Epithelial cell of proximal tubule (primary cell): ENCODE measurements around the gene CX3CL1. TPM values are rescaled to one million over a fixed set of nuclear protein-coding genes. Genes with fewer than 3 reads are reported as not detected.

Experiments
- DNase-seq: peaks from one replicate; pipeline ENCODE4 v3.0.0-alpha.2; 2011; ENCODE audit warnings: low read depth
- H3K4me3 ChIP-seq: 2 replicates; pipeline ENCODE4 v1.5.1; 2011; ENCODE audit warnings: low read depth, mild to moderate bottlenecking, low read length
- total RNA-seq: library from RNA; depleted of rRNA; stranded (reverse); fragments of >200 nt; gene quantifications from 2 replicates; pipeline ENCODE4 v1.2.3, GENCODE V29; 2015
- TF ChIP-seq, protein P1 (sequence below): conservative IDR thresholded peaks from 2 replicates; pipeline ENCODE4 v1.5.1; 2012; ENCODE audit warnings: low read depth, mild to moderate bottlenecking, low read length

The CX3CL1 gene
- total RNA-seq, 1 donor from 2014 or later = 13.5 TPM

DNA sequence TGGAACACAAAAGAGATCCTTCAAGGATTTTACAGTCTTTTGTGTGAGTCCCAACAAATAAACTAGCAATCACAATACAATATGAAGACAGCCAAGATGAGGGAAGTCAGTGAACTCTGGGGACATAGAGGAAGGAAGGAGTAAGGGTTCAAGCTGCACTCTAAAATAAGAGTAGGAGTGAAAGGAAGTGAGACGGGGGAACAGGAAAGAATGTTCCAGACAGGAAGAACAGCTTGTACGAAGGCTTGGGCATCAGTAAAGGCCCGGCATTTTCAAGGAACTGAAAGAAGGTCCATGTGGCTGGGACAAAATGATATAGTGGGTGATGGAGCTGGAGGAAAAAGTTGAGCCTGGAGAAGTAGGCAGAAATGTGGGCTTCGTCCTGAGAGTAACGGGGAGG is 36.8 kb downstream of the CX3CL1 start:
- no peak for DNase-seq
- H3K4me3 ChIP-seq = no peak overlapping the region
- TF ChIP-seq, protein P1, sequence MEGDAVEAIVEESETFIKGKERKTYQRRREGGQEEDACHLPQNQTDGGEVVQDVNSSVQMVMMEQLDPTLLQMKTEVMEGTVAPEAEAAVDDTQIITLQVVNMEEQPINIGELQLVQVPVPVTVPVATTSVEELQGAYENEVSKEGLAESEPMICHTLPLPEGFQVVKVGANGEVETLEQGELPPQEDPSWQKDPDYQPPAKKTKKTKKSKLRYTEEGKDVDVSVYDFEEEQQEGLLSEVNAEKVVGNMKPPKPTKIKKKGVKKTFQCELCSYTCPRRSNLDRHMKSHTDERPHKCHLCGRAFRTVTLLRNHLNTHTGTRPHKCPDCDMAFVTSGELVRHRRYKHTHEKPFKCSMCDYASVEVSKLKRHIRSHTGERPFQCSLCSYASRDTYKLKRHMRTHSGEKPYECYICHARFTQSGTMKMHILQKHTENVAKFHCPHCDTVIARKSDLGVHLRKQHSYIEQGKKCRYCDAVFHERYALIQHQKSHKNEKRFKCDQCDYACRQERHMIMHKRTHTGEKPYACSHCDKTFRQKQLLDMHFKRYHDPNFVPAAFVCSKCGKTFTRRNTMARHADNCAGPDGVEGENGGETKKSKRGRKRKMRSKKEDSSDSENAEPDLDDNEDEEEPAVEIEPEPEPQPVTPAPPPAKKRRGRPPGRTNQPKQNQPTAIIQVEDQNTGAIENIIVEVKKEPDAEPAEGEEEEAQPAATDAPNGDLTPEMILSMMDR = no peak

- TF ChIP-seq, protein P1 = no peak
- DNase-seq = no peak
These were observed 37.7 kb downstream of the CX3CL1 start for GRCh38 chr16:57409870-57410587.

DNA sequence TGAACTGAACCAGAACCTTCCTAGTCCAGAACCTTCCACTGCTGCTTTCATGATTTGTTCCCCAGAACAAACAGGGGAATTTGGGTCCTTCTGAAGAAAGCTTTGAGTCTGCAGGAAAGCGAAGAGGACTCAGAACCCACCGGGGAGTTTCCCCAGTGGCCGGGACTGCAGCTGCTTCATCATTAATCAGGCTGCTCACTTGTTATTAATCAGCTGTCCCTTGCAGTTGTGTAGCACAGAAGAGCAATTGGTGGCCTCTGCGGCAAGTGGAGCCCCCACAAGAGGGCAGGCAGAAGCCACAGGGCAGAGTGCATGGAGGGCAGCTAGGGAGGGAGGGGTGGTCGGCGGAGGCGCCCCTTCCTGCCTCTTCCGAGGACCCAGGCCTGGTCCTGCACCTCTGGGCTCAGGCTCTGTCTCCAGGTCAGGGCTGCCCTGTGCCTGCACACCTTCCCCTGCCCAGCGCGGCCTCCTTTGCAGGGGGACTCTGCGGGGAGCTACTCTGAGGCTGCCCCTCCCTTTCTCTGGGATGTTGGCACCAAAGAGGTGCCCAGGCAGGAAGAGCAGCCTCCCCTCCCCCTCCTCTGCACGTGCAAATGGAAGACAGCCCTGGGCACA is 39.2 kb downstream of the CX3CL1 start:
- no peak overlapping the region for H3K4me3 ChIP-seq
- TF ChIP-seq, protein P1 = no peak
- DNase-seq = no peak

More at GRCh38 chr16:57409870-57410587, 37.7 kb downstream of the CX3CL1 start:
- no peak overlapping the region for H3K4me3 ChIP-seq

DNA sequence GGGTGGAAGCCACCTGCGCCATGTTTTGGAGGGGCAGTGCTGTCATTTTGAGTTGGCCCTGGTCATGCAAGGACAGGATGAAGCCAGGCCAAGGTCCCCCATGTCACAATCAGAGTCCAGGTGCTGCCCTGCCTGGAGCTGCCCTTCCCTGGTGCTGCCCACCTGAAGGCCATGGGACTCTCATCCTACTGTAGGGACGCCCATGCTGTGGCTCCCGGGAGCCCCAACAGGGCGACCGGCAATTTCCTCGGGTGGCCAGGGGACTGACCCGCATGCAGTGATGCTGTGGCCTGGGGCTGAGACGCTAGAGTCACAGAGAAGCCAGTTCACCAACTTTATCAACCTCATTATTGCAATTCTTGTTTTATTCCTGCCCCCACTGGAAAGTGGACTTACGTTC is 40.3 kb downstream of the CX3CL1 start:
- TF ChIP-seq, protein P1 = no peak
- H3K4me3 ChIP-seq = no peak overlapping the region
- no peak for DNase-seq

DNA sequence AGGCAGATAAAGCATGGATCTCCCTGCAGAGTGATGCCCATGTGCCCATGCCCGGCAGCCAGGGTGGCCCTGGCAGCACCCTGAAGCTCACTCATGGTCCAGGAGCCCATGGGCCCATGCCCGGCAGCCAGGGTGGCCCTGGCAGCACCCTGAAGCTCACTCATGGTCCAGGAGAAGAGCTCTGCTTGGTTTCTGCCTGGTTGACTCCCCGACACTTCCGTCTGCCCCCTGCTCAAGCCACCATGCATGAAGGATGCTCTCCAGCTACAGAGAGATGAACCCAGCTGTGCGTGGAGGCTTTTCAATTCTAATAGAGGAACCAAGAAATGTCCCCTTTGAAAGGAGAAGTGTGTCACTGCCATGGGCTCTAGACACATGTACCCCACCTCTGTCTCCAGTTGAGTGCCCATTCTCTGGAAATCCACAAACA is 41.0 kb downstream of the CX3CL1 start:
- H3K4me3 ChIP-seq = no peak overlapping the region
- TF ChIP-seq, protein P1 = no peak
- DNase-seq = no peak

DNA sequence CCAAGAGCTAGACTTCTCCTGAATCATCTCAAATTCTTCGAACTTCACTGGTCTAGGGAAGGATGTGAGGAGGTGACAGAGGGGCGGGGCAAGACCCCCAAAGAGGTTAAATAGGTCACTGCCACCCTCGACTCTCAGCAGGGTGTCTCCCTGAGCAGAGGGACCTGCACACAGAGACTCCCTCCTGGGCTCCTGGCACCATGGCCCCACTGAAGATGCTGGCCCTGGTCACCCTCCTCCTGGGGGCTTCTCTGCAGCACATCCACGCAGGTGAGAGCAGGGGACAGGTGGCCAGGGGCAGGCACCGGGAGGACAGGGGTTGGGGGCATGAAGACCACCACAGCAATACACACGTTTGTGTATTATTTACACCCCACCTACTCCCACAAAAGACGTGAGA is 41.4 kb downstream of the CX3CL1 start:
- no peak for DNase-seq
- TF ChIP-seq, protein P1 = no peak
- H3K4me3 ChIP-seq = no peak overlapping the region
